Measurements from ENCODE around the gene APEH.
"Not testable (repeated sequence)": the region's sequence is repeated elsewhere in the genome, so short reads cannot be mapped to it uniquely, and the experiment has no call there.

Gene APEH

DNA sequence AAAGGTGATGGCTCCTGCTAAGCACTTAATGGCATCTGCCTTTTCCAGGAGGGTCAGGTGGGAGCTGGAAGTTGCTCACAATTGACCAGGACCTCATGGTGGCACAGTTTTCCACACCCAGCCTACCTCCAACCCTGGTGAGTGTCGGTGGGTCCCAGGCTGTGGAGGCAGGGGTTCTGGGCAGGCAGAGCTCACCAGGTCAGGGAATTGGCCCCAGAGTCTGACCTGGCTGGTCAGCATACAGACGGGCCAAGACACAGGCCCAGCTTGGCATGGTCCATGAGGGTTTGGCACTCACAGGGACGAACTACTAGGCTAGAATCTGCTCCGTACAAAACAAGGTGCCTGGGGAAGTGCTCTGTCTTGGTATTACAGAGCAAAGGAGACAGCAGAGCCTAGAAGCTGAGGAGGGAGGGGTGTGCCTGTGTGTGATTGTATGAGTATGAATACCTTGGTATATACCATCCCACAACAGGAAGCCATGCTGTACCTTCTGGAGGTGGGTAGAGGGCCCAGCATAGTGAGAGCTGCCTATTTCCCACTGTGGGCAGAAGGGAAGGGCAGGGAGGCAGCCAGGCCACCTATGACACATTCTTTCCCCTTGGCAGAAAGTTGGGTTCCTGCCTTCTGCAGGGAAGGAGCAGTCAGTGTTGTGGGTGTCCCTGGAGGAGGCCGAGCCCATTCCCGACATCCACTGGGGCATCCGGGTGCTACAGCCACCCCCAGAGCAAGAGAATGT is 6.5 kb downstream of the APEH start:
- Histone ChIP-seq H3K9ac (ENCODE audit: insufficient read length, low read depth) (no peak overlapping the region), H3K36me3 (ENCODE audit: insufficient read depth, insufficient read length, low read length) (peaks cover 93% of the 10 kb centered on the region), H3K9me3 (ENCODE audit: insufficient read depth, low read length) (no peaks in the 10 kb centered on the region), H3K27me3 (ENCODE audit: insufficient read depth, insufficient read length) (no peaks in the 10 kb centered on the region), H3K4me3 (ENCODE audit: insufficient read length, low read depth) (no peak overlapping the region), H3K4me1 (ENCODE audit: insufficient read depth, insufficient read length) (peaks cover 3% of the 10 kb centered on the region)
- no peak for DNase-seq (ENCODE audit: low read depth, low spot score)
- TF ChIP-seq YY1 (IDR thresholded peaks at IDR 0.05; ENCODE audit: insufficient read depth, insufficient read length) (no peak), SUZ12 (IDR thresholded peaks at IDR 0.05; ENCODE audit: extremely low read depth, insufficient read depth, insufficient read length) (no peak), ZNF274 (IDR thresholded peaks at IDR 0.05; ENCODE audit: low read depth, low read length) (no peak)

DNA sequence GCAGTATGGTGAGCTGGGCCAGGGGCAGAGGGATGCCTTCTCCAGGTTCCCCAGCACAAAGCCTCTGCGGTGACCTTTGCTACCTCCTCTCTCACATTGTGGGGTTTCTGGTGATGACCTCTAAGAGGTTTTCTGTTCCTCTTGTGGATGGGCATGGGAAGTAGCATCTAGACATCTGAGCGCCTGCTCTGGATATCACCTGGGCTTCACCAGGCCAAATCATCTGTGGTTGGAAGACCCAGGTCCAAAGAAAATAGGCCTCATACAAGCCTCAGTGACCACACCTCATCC is 7.0 kb downstream of the APEH start:
- DNase-seq (ENCODE audit: low read depth, low spot score), result no peak
- no peaks in the 10 kb centered on the region for H3K9me3 ChIP-seq (ENCODE audit: insufficient read depth, low read length)
- no peaks in the 10 kb centered on the region for H3K27me3 ChIP-seq (ENCODE audit: insufficient read depth, insufficient read length)
- peaks cover 3% of the 10 kb centered on the region for H3K4me1 ChIP-seq (ENCODE audit: insufficient read depth, insufficient read length)
- no peak overlapping the region for H3K4me3 ChIP-seq (ENCODE audit: insufficient read length, low read depth)
- H3K9ac ChIP-seq (ENCODE audit: insufficient read length, low read depth), result no peak overlapping the region
- H3K36me3 ChIP-seq (ENCODE audit: insufficient read depth, insufficient read length, low read length), result peaks cover 87% of the 10 kb centered on the region
- TF ChIP-seq SUZ12 (IDR thresholded peaks at IDR 0.05; ENCODE audit: extremely low read depth, insufficient read depth, insufficient read length) (no peak), YY1 (IDR thresholded peaks at IDR 0.05; ENCODE audit: insufficient read depth, insufficient read length) (no peak), ZNF274 (IDR thresholded peaks at IDR 0.05; ENCODE audit: low read depth, low read length) (no peak)

- no peaks in the 10 kb centered on the region for H3K27me3 ChIP-seq (ENCODE audit: insufficient read depth, insufficient read length)
- peaks cover 84% of the 10 kb centered on the region for H3K36me3 ChIP-seq (ENCODE audit: insufficient read depth, insufficient read length, low read length)
- no peaks in the 10 kb centered on the region for H3K9me3 ChIP-seq (ENCODE audit: insufficient read depth, low read length)
- no peak overlapping the region for H3K9ac ChIP-seq (ENCODE audit: insufficient read length, low read depth)
- H3K4me3 ChIP-seq (ENCODE audit: insufficient read length, low read depth), result no peak overlapping the region
- peaks cover 3% of the 10 kb centered on the region for H3K4me1 ChIP-seq (ENCODE audit: insufficient read depth, insufficient read length)
- no peak for DNase-seq (ENCODE audit: low read depth, low spot score)
- TF ChIP-seq SUZ12 (IDR thresholded peaks at IDR 0.05; ENCODE audit: extremely low read depth, insufficient read depth, insufficient read length) (no peak), ZNF274 (IDR thresholded peaks at IDR 0.05; ENCODE audit: low read depth, low read length) (no peak), YY1 (IDR thresholded peaks at IDR 0.05; ENCODE audit: insufficient read depth, insufficient read length) (no peak)
These were observed 7.4 kb downstream of the APEH start for GRCh38 chr3:49681543-49681942.

DNA sequence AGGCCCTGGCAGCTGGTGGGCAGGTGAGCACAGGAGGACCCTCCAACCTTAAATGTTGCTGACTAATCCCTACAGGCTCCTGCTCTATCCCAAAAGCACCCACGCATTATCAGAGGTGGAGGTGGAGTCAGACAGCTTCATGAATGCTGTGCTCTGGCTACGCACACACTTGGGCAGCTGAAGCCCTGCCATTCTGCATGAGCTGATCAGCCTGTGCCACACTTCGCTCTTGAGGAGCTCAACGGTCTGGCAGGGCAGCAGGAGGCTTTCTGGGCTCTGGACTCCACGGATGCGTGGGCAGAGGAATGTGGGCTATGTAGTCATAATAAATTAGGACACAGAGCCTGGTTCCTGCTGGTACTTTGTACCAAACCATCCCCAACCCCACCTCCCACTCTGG is 9.0 kb downstream of the APEH start:
- Histone ChIP-seq H3K36me3 (ENCODE audit: insufficient read depth, insufficient read length, low read length) (peaks cover 68% of the 10 kb centered on the region), H3K27me3 (ENCODE audit: insufficient read depth, insufficient read length) (no peaks in the 10 kb centered on the region), H3K9ac (ENCODE audit: insufficient read length, low read depth) (no peak overlapping the region), H3K4me1 (ENCODE audit: insufficient read depth, insufficient read length) (peaks cover 3% of the 10 kb centered on the region), H3K9me3 (ENCODE audit: insufficient read depth, low read length) (no peaks in the 10 kb centered on the region), H3K4me3 (ENCODE audit: insufficient read length, low read depth) (no peak overlapping the region)
- TF ChIP-seq YY1 (IDR thresholded peaks at IDR 0.05; ENCODE audit: insufficient read depth, insufficient read length) (no peak), SUZ12 (IDR thresholded peaks at IDR 0.05; ENCODE audit: extremely low read depth, insufficient read depth, insufficient read length) (no peak), ZNF274 (IDR thresholded peaks at IDR 0.05; ENCODE audit: low read depth, low read length) (no peak)
- no peak for DNase-seq (ENCODE audit: low read depth, low spot score)

DNA sequence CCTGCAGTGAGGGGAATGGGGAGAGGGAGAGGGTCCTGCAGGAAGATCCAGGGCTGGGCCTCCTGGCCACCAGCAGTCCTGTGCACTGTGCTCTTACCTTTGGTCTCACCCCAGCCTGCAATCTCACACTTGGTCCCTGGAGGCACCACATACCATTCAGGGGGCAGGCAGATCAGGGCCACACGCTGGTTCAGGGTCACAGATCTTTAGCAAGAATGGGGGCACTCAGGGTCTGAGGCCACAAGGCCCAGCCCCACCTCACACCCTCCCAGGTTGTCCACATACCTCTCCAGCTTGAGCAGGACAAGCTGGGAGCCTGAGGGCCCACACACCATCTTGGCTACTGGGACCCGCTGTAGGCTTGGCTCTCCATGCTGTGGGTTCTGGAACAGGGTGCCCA is 10.3 kb downstream of the APEH start:
- not testable (repeated sequence) for H3K9ac ChIP-seq (ENCODE audit: insufficient read length, low read depth); H3K4me1 ChIP-seq (ENCODE audit: insufficient read depth, insufficient read length); DNase-seq (ENCODE audit: low read depth, low spot score); H3K9me3 ChIP-seq (ENCODE audit: insufficient read depth, low read length); H3K4me3 ChIP-seq (ENCODE audit: insufficient read length, low read depth); H3K27me3 ChIP-seq (ENCODE audit: insufficient read depth, insufficient read length)
- peaks cover 55% of the 10 kb centered on the region for H3K36me3 ChIP-seq (ENCODE audit: insufficient read depth, insufficient read length, low read length)

DNA sequence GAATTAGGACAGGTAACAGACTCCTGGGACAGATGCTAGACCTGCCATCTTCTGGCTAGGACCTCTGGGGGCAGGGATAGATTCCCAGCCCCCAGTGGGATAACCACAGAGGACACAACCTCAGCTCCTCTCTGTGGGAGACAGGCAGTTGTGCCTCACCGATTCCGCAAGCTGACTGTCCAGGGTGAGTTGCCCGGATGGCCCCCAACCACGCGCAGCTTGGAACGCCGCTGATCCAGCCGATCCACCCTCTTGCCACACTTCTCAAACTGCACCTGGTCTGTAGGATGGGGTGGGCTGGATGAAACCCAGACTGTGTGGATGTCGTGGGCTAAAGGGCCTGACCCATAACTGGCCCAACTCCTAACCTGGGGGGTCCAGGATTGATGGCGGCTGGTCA is 11.0 kb downstream of the APEH start:
- not testable (repeated sequence) for H3K9ac ChIP-seq (ENCODE audit: insufficient read length, low read depth); DNase-seq (ENCODE audit: low read depth, low spot score); H3K27me3 ChIP-seq (ENCODE audit: insufficient read depth, insufficient read length); H3K4me1 ChIP-seq (ENCODE audit: insufficient read depth, insufficient read length); H3K9me3 ChIP-seq (ENCODE audit: insufficient read depth, low read length); H3K4me3 ChIP-seq (ENCODE audit: insufficient read length, low read depth)
- H3K36me3 ChIP-seq (ENCODE audit: insufficient read depth, insufficient read length, low read length), result peaks cover 48% of the 10 kb centered on the region

DNA sequence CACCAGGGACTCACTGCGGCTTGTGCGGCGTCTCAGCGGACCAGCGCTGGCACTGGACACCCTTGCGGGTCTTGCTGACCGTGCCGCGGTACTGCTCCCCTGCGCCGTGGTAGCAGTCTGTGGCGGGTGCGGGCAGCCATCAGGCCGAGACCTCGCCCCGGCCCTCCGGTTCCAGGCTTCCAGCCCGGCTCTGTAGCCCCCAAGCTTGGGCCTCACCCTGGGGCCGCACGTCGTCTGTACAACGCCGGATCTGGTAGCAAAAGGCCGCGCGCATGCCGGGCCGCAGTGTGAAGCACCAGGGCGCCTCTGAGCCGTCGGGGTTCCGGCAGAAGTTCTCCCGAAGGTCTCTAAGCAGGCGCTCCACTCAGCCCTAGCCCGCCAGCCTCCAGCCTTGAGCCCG is 11.7 kb downstream of the APEH start:
- Histone ChIP-seq H3K36me3 (ENCODE audit: insufficient read depth, insufficient read length, low read length) (peaks cover 41% of the 10 kb centered on the region), H3K9ac (ENCODE audit: insufficient read length, low read depth) (peak overlapping the region; percentile 21)
- not testable (repeated sequence) for DNase-seq (ENCODE audit: low read depth, low spot score); H3K4me3 ChIP-seq (ENCODE audit: insufficient read length, low read depth); H3K9me3 ChIP-seq (ENCODE audit: insufficient read depth, low read length); H3K4me1 ChIP-seq (ENCODE audit: insufficient read depth, insufficient read length); H3K27me3 ChIP-seq (ENCODE audit: insufficient read depth, insufficient read length)

- not testable (repeated sequence) for H3K27me3 ChIP-seq (ENCODE audit: insufficient read depth, insufficient read length); DNase-seq (ENCODE audit: low read depth, low spot score); H3K9me3 ChIP-seq (ENCODE audit: insufficient read depth, low read length); H3K4me1 ChIP-seq (ENCODE audit: insufficient read depth, insufficient read length)
- Histone ChIP-seq H3K4me3 (ENCODE audit: insufficient read length, low read depth) (peak overlapping the region; percentile 15), H3K36me3 (ENCODE audit: insufficient read depth, insufficient read length, low read length) (peaks cover 38% of the 10 kb centered on the region), H3K9ac (ENCODE audit: insufficient read length, low read depth) (peak overlapping the region; percentile 64)
These were observed 12.2 kb downstream of the APEH start for GRCh38 chr3:49686346-49686745.

GRCh38 chr3:49686769-49687423 is 12.7 kb downstream of the APEH start:
- peaks cover 34% of the 10 kb centered on the region for H3K36me3 ChIP-seq (ENCODE audit: insufficient read depth, insufficient read length, low read length)

GRCh38 chr3:49687424-49687795 is 13.3 kb downstream of the APEH start:
- not testable (repeated sequence) for H3K27me3 ChIP-seq (ENCODE audit: insufficient read depth, insufficient read length); H3K4me1 ChIP-seq (ENCODE audit: insufficient read depth, insufficient read length); DNase-seq (ENCODE audit: low read depth, low spot score); H3K9me3 ChIP-seq (ENCODE audit: insufficient read depth, low read length)
- peak overlapping the region; percentile 81 for H3K9ac ChIP-seq (ENCODE audit: insufficient read length, low read depth)
- H3K4me3 ChIP-seq (ENCODE audit: insufficient read length, low read depth), result peak overlapping the region; percentile 42
- peaks cover 29% of the 10 kb centered on the region for H3K36me3 ChIP-seq (ENCODE audit: insufficient read depth, insufficient read length, low read length)

More at GRCh38 chr3:49686769-49687423, 12.7 kb downstream of the APEH start:
- Histone ChIP-seq H3K9ac (ENCODE audit: insufficient read length, low read depth) (peak overlapping the region; percentile 81), H3K4me3 (ENCODE audit: insufficient read length, low read depth) (peak overlapping the region; percentile 42)
- not testable (repeated sequence) for H3K9me3 ChIP-seq (ENCODE audit: insufficient read depth, low read length); H3K27me3 ChIP-seq (ENCODE audit: insufficient read depth, insufficient read length); H3K4me1 ChIP-seq (ENCODE audit: insufficient read depth, insufficient read length)
- peak; percentile 66 for DNase-seq (ENCODE audit: low read depth, low spot score)

All from NT2/D1 (cell line).